H1 (cell line): ENCODE data around the gene RHEB. TPM values are rescaled to one million over a fixed set of nuclear protein-coding genes. Genes with fewer than 3 reads are reported as not detected.

Experiments
- BRCA1 ChIP-seq: IDR thresholded peaks from 2 replicates; pipeline ENCODE4 v1.6.1; 2012; ENCODE audit warnings: low read depth, low read length, improper control_type of control experiment
- CTBP2 ChIP-seq: IDR thresholded peaks from 2 replicates; pipeline ENCODE4 v1.7.0; 2011; ENCODE audit warnings: borderline replicate concordance, mild to moderate bottlenecking, moderate library complexity, mixed read lengths, low read length; ENCODE audit not compliant: insufficient read depth, insufficient read length
- EP300 ChIP-seq, 2 experiments: IDR thresholded peaks; 1 replicate in 1 of 2; 2 replicates in 1 of 2; pipeline ENCODE4 v1.6.1; 2011 to 2012; ENCODE audit warnings: low read depth in 2 of 2, low read length in 2 of 2, mild to moderate bottlenecking in 2 of 2, borderline replicate concordance in 1 of 2, inconsistent platforms in 1 of 2, moderate library complexity in 1 of 2
- JUN ChIP-seq: IDR thresholded peaks from 2 replicates; pipeline ENCODE4 v1.6.1; 2011; ENCODE audit warnings: low read depth, mild to moderate bottlenecking, improper control_type of control experiment, low read length
- RNF2 ChIP-seq: fragments of 200-900, 300-1000 bp; sonication (generic); IDR thresholded peaks from 2 replicates; pipeline ENCODE4 v1.7.1; 2016; ENCODE audit warnings: borderline replicate concordance, low read depth, mild to moderate bottlenecking, antibody characterized with exemption, low read length; ENCODE audit not compliant: poor library complexity, severe bottlenecking; ENCODE audit errors: missing control alignments
- SP1 ChIP-seq: IDR thresholded peaks from 2 replicates; pipeline ENCODE4 v1.6.1; 2011; ENCODE audit warnings: low read depth, low read length
- SP2 ChIP-seq: IDR thresholded peaks from 2 replicates; pipeline ENCODE4 v1.6.1; 2012; ENCODE audit warnings: mild to moderate bottlenecking, low read length, inconsistent platforms
- SP4 ChIP-seq: IDR thresholded peaks from 2 replicates; pipeline ENCODE4 v1.6.1; 2012; ENCODE audit warnings: low read length, inconsistent platforms
- polyA plus RNA-seq, 7 experiments: library from polyadenylated mRNA; depleted of rRNA in 3 of 7; stranded (reverse) in 5 of 7; unstranded in 2 of 7; fragments of >200 nt in 5 of 7; fragments of 200-250 nt in 2 of 7; gene quantifications; 1 replicate in 5 of 7; 2 replicates in 1 of 7; 4 replicates in 1 of 7; pipeline versions ENCODE4 v1.2.1 to v1.2.3, GENCODE V29; 2011 to 2013; ENCODE audit warnings: missing spikeins in 2 of 7, mixed read lengths in 2 of 7
- total RNA-seq: library from RNA; stranded (reverse); fragmentation: NEBNext Ultra II Directional; extraction: Animal tissue kit (Norgen Biotek cat#: 25700); gene quantifications from 2 replicates; pipeline ENCODE4 v1.2.1, GENCODE V29; 2021
- TF ChIP-seq, protein P1 (sequence below): fragments of 300-600 bp; sonication (generic); IDR thresholded peaks from 2 replicates; pipeline ENCODE4 v1.7.1; 2012; ENCODE audit warnings: low read length, moderate library complexity, mild to moderate bottlenecking, inconsistent platforms; ENCODE audit not compliant: insufficient replicate concordance

Gene RHEB
- total and polyA plus RNA-seq, 2 of the 8 experiments (the other 6 are each of a cell fraction or from before 2014, with no cell fraction given), result 60.8 to 132 TPM

DNA sequence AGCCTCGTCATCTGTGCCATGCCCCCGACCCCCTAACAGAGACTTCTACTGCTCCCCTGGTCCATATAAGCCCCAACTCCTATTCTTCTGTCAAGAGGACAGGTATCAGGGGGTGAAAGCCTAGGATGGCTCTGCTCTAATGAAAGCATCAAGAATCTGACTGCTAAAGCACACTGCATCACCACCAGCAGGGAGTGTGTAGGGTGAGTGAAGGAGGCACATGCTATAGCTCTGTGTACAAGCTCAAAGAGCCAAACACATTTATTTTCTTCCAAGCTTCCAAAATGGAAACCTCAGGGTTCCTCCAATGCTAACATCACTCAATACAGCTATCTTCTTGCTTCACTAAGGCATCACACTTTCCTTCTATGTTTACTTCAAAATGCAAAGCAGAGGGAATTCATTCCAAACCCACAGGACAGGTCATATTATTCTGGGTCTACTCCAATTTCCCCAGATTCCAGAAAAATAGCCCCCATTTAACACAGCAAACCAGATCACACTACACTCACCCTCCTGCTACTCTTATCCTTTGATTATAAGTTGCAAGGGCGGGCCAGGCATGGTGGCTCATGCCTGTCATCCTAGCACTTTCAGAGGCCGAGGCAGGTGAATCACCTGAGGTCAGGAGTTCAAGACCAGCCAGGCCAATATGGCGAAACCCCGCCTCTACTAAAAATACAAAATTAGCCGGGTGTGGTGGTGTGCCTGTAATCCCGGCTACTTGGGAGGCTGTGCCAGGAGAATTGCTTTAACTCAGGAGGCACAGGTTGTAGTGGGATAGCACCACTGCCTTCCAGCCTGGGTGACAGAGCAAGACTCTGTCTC, 36.6 kb downstream of the RHEB start (continued):
- TF ChIP-seq, protein P1, sequence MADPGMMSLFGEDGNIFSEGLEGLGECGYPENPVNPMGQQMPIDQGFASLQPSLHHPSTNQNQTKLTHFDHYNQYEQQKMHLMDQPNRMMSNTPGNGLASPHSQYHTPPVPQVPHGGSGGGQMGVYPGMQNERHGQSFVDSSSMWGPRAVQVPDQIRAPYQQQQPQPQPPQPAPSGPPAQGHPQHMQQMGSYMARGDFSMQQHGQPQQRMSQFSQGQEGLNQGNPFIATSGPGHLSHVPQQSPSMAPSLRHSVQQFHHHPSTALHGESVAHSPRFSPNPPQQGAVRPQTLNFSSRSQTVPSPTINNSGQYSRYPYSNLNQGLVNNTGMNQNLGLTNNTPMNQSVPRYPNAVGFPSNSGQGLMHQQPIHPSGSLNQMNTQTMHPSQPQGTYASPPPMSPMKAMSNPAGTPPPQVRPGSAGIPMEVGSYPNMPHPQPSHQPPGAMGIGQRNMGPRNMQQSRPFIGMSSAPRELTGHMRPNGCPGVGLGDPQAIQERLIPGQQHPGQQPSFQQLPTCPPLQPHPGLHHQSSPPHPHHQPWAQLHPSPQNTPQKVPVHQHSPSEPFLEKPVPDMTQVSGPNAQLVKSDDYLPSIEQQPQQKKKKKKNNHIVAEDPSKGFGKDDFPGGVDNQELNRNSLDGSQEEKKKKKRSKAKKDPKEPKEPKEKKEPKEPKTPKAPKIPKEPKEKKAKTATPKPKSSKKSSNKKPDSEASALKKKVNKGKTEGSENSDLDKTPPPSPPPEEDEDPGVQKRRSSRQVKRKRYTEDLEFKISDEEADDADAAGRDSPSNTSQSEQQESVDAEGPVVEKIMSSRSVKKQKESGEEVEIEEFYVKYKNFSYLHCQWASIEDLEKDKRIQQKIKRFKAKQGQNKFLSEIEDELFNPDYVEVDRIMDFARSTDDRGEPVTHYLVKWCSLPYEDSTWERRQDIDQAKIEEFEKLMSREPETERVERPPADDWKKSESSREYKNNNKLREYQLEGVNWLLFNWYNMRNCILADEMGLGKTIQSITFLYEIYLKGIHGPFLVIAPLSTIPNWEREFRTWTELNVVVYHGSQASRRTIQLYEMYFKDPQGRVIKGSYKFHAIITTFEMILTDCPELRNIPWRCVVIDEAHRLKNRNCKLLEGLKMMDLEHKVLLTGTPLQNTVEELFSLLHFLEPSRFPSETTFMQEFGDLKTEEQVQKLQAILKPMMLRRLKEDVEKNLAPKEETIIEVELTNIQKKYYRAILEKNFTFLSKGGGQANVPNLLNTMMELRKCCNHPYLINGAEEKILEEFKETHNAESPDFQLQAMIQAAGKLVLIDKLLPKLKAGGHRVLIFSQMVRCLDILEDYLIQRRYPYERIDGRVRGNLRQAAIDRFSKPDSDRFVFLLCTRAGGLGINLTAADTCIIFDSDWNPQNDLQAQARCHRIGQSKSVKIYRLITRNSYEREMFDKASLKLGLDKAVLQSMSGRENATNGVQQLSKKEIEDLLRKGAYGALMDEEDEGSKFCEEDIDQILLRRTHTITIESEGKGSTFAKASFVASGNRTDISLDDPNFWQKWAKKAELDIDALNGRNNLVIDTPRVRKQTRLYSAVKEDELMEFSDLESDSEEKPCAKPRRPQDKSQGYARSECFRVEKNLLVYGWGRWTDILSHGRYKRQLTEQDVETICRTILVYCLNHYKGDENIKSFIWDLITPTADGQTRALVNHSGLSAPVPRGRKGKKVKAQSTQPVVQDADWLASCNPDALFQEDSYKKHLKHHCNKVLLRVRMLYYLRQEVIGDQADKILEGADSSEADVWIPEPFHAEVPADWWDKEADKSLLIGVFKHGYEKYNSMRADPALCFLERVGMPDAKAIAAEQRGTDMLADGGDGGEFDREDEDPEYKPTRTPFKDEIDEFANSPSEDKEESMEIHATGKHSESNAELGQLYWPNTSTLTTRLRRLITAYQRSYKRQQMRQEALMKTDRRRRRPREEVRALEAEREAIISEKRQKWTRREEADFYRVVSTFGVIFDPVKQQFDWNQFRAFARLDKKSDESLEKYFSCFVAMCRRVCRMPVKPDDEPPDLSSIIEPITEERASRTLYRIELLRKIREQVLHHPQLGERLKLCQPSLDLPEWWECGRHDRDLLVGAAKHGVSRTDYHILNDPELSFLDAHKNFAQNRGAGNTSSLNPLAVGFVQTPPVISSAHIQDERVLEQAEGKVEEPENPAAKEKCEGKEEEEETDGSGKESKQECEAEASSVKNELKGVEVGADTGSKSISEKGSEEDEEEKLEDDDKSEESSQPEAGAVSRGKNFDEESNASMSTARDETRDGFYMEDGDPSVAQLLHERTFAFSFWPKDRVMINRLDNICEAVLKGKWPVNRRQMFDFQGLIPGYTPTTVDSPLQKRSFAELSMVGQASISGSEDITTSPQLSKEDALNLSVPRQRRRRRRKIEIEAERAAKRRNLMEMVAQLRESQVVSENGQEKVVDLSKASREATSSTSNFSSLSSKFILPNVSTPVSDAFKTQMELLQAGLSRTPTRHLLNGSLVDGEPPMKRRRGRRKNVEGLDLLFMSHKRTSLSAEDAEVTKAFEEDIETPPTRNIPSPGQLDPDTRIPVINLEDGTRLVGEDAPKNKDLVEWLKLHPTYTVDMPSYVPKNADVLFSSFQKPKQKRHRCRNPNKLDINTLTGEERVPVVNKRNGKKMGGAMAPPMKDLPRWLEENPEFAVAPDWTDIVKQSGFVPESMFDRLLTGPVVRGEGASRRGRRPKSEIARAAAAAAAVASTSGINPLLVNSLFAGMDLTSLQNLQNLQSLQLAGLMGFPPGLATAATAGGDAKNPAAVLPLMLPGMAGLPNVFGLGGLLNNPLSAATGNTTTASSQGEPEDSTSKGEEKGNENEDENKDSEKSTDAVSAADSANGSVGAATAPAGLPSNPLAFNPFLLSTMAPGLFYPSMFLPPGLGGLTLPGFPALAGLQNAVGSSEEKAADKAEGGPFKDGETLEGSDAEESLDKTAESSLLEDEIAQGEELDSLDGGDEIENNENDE, result no peak
- TF ChIP-seq EP300 (IDR thresholded peaks at IDR 0.05; ENCODE audit: borderline replicate concordance in 1 of 2, low read depth in 2 of 2, low read length in 2 of 2) (no peak), SP4 (no peak), SP1 (no peak), SP2 (no peak), BRCA1 (no peak), RNF2 (no peak), CTBP2 (no peak), JUN (no peak)
